Epithelial cell of proximal tubule (primary cell): ENCODE results near the gene KNG1. TPM values are rescaled to one million over a fixed set of nuclear protein-coding genes. Genes with fewer than 3 reads are reported as not detected.
A peak's percentile ranks its signal among the peaks of the same experiment; 100 is the strongest.

Source experiments
- DNase-seq: peaks from one replicate; pipeline ENCODE4 v3.0.0-alpha.2; 2011; ENCODE audit warnings: low read depth
- H3K4me3 ChIP-seq: 2 replicates; pipeline ENCODE4 v1.5.1; 2011; ENCODE audit warnings: low read depth, mild to moderate bottlenecking, low read length
- total RNA-seq: library from RNA; depleted of rRNA; stranded (reverse); fragments of >200 nt; gene quantifications from 2 replicates; pipeline ENCODE4 v1.2.3, GENCODE V29; 2015
- TF ChIP-seq, protein P1 (sequence below): conservative IDR thresholded peaks from 2 replicates; pipeline ENCODE4 v1.5.1; 2012; ENCODE audit warnings: low read depth, mild to moderate bottlenecking, low read length

Gene KNG1
- total RNA-seq, 1 donor from 2014 or later = not detected

DNA sequence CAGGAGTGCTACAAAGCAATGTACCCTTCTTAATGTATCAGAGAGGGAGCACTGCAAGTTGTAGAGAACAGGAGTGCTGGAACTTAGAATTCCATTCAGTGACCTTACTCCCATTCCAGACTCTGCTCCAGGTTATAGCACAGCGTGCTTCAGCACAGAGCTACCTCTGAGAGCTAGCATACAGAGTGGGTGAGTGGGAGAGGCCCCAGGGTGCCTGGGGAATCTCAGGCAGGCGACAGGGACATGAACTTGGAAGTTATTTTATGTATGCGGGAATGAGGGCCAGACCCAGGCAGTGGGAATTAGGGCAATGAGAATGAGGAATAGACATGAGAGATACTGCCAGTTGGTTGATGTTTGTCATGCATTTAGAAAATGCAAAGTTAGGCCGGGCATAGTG, 3.7 kb upstream of the KNG1 start:
- TF ChIP-seq, protein P1, sequence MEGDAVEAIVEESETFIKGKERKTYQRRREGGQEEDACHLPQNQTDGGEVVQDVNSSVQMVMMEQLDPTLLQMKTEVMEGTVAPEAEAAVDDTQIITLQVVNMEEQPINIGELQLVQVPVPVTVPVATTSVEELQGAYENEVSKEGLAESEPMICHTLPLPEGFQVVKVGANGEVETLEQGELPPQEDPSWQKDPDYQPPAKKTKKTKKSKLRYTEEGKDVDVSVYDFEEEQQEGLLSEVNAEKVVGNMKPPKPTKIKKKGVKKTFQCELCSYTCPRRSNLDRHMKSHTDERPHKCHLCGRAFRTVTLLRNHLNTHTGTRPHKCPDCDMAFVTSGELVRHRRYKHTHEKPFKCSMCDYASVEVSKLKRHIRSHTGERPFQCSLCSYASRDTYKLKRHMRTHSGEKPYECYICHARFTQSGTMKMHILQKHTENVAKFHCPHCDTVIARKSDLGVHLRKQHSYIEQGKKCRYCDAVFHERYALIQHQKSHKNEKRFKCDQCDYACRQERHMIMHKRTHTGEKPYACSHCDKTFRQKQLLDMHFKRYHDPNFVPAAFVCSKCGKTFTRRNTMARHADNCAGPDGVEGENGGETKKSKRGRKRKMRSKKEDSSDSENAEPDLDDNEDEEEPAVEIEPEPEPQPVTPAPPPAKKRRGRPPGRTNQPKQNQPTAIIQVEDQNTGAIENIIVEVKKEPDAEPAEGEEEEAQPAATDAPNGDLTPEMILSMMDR = no peak
- DNase-seq = no peak
- H3K4me3 ChIP-seq = no peak overlapping the region

DNA sequence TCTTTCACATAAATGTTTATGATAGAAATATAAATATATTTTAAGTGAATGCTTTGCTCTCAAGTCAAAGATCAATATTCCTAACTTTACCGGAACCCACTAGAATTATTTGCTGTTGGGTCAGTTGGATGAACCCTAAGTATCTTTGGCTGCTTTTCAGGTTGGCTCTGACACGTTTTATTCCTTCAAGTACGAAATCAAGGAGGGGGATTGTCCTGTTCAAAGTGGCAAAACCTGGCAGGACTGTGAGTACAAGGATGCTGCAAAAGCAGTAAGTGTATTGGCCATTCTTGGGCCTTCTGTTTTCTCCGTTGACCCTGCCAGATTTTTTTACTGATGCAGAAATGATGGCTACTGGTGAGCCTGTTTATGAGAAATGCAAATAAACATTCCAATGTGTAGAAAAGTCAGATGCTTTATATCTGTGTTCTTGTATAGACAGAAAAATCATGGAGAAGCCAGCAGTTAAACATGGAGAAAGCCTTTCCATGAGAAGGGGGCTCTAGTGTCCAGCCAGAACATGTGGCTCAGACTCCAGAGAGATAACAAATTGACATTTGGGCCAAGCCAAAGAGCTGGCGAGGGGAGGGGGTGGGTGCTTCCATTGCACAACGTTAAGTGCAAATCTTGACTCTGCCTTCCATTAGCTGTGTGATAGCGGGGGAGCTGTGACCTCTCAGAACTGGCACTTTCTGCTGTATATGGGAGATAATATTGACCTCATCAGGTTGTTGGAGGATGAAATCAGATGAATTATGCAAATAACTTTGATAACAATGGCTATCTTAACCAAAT, 3.0 kb downstream of the KNG1 start:
- TF ChIP-seq, protein P1 = no peak
- H3K4me3 ChIP-seq = no peak overlapping the region
- no peak for DNase-seq

DNA sequence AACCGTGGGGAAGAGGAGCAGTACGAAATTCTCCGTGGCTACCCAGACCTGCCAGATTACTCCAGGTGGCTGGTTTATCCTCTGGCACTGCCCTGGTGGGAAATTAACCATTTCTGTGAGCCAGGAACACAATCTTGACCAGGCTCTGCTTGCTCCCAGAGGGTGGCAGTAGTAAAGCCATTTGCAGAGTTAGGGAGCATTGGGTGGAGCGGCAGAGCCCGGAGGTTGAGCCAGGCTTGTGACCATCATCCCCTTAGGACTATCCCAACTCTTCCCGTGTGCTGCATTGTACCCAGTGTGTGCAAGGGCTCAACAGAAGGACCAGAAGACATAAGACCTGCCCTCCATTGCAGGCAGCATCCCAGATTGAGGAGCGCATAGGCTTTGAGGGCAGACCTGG, 5.3 kb downstream of the KNG1 start:
- no peak for DNase-seq
- TF ChIP-seq, protein P1 = peak; percentile 55
- no peak overlapping the region for H3K4me3 ChIP-seq

DNA sequence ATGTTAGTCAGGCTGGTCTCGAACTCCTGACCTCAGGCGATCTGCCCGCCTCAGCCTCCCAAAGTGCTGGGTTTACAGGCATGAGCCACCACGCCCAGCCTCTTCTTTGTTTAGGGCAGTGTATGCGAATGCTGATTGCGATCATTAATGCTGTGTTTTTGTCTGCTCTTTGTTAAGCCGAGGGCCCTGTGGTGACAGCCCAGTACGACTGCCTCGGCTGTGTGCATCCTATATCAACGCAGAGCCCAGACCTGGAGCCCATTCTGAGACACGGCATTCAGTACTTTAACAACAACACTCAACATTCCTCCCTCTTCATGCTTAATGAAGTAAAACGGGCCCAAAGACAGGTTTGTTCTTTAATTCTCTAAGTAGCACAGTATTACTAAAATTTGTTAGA, 7.8 kb downstream of the KNG1 start:
- TF ChIP-seq, protein P1 = no peak
- no peak overlapping the region for H3K4me3 ChIP-seq
- DNase-seq = no peak

DNA sequence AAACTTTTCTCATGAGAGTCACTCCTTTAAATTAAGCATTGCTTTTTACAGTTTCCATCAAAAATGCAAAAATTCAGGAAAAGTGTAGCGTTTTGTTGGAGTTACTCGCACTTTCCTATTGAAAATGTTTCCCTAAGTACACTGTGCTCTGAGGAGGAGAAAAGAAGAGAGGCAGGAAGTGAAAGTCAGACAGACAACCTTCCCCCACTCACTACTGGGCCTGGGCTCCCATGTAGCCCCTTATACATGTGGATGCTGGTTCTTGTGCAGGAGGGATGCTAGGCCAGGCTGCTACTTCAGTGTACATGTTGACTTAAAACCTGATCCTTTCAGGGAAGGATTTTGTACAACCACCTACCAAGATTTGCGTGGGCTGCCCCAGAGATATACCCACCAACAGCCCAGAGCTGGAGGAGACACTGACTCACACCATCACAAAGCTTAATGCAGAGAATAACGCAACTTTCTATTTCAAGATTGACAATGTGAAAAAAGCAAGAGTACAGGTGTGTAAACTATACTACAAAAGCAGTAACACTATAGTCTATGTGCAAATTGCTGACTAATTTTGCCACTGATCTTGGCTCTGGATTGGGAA, 15.1 kb downstream of the KNG1 start:
- no peak overlapping the region for H3K4me3 ChIP-seq
- DNase-seq = no peak
- TF ChIP-seq, protein P1 = no peak

DNA sequence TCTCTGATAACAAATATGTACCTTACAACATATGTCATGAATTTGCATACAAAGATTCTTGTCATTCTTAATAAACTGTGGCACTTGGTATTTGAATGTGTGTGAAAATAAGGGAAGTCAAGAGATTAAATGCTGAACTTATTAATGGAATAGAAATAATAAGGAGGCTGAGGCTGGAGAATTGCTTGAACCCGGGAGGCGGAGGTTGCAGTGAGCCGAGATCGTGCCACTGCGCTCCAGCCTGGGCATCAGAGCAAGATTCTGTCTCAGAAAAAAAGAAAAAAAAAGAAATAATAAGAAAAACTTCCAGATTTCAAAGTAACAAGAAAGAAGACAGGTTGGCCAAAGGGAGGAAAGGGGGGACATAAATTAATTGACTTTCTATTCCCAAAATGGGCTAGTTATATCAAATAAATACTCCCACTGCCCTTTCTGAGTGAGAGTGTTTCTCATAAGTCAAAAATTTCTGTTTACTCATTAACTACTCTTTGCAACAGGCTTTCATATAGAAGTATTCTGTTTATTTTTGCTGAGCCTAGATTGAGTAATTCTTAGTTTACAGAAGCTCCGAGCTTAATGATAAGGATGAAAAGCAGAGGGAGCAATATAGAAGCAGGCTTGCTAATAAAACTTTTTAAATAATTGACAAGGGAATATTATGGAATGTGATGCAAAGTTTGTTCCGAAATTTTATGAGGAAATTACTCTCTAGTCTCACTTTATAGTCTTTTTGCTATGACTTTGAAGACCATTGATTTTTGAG, 25.6 kb downstream of the KNG1 start:
- no peak overlapping the region for H3K4me3 ChIP-seq
- TF ChIP-seq, protein P1 = no peak
- DNase-seq = no peak
